Measurements from ENCODE around the gene PACRG. TPM values are rescaled to one million over a fixed set of nuclear protein-coding genes. Genes with fewer than 3 reads are reported as not detected.

PACRG gene
- total and polyA plus RNA-seq, 4 donors, result 0.47 to 3.8 (median 2.4) TPM

GRCh38 chr6:163030980-163031379, 303.2 kb downstream of the PACRG start:
- 93% methylated on average over 1 of the region's 1 CpG for WGBS
- Histone ChIP-seq H3K9ac (ENCODE audit: low read depth in 1 of 2, low read length in 2 of 2) (no peak overlapping the region), H3K4me1 (ENCODE audit: control insufficient read depth in 4 of 4, insufficient read depth in 4 of 4, low read length in 3 of 4) (no peaks in the 10 kb centered on the region), H3K4me3 (ENCODE audit: low read depth in 1 of 3, low read length in 3 of 3) (no peak overlapping the region), H3K27ac (ENCODE audit: low read depth in 1 of 2, low read length in 2 of 2) (no peak overlapping the region), H3K36me3 (ENCODE audit: control insufficient read depth in 4 of 4, insufficient read depth in 3 of 4, low read depth in 1 of 4, low read length in 3 of 4) (no peaks in the 10 kb centered on the region), H3K27me3 (ENCODE audit: control insufficient read depth in 4 of 4, insufficient read depth in 4 of 4, low read length in 3 of 4) (no peaks in the 10 kb centered on the region), H3K9me3 (ENCODE audit: control insufficient read depth in 4 of 4, low read length in 3 of 4) (no peaks in the 10 kb centered on the region)
- TF ChIP-seq FOXA1 (IDR thresholded peaks at IDR 0.05), result no peak
- TF ChIP-seq GABPA (IDR thresholded peaks at IDR 0.05 in 1 of 2, conservative IDR thresholded peaks at IDR 0.05 in 1 of 2), result no peak
- TF ChIP-seq TAF1 (conservative IDR thresholded peaks at IDR 0.05), result no peak
- no peak for TF ChIP-seq NR2F2 (IDR thresholded peaks at IDR 0.05)
- TF ChIP-seq REST (IDR thresholded peaks at IDR 0.05), result no peak
- no peak for DNase-seq (ENCODE audit: low spot score)

GRCh38 chr6:163031931-163032330, 304.2 kb downstream of the PACRG start:
- TF ChIP-seq EGR1 (IDR thresholded peaks at IDR 0.05; ENCODE audit: low read depth in 2 of 2) (no peak), ZBTB33 (IDR thresholded peaks at IDR 0.05) (no peak), HNF4A (conservative IDR thresholded peaks at IDR 0.05) (no peak), TAF1 (conservative IDR thresholded peaks at IDR 0.05) (no peak), FOXA1 (IDR thresholded peaks at IDR 0.05) (no peak), SP1 (IDR thresholded peaks at IDR 0.05) (no peak), ATF3 (IDR thresholded peaks at IDR 0.05) (no peak), JUND (IDR thresholded peaks at IDR 0.05) (no peak), GABPA (IDR thresholded peaks at IDR 0.05 in 1 of 2, conservative IDR thresholded peaks at IDR 0.05 in 1 of 2) (no peak), HNF4G (IDR thresholded peaks at IDR 0.05) (no peak), NR2F2 (IDR thresholded peaks at IDR 0.05) (no peak)
- H3K4me1 ChIP-seq (ENCODE audit: control insufficient read depth in 4 of 4, insufficient read depth in 4 of 4, low read length in 3 of 4), result no peaks in the 10 kb centered on the region
- no peaks in the 10 kb centered on the region for H3K27me3 ChIP-seq (ENCODE audit: control insufficient read depth in 4 of 4, insufficient read depth in 4 of 4, low read length in 3 of 4)
- no peak overlapping the region for H3K27ac ChIP-seq (ENCODE audit: low read depth in 1 of 2, low read length in 2 of 2)
- H3K4me3 ChIP-seq (ENCODE audit: low read depth in 1 of 3, low read length in 3 of 3), result no peak overlapping the region
- 80% methylated on average over 1 of the region's 1 CpG for WGBS
- no peaks in the 10 kb centered on the region for H3K9me3 ChIP-seq (ENCODE audit: control insufficient read depth in 4 of 4, low read length in 3 of 4)
- no peak overlapping the region for H3K9ac ChIP-seq (ENCODE audit: low read depth in 1 of 2, low read length in 2 of 2)
- DNase-seq (ENCODE audit: low spot score), result no peak
- H3K36me3 ChIP-seq (ENCODE audit: control insufficient read depth in 4 of 4, insufficient read depth in 3 of 4, low read depth in 1 of 4, low read length in 3 of 4), result no peaks in the 10 kb centered on the region

- no peak for DNase-seq (ENCODE audit: low spot score)
- no peak overlapping the region for H3K9ac ChIP-seq (ENCODE audit: low read depth in 1 of 2, low read length in 2 of 2)
- no peak for TF ChIP-seq RXRA (IDR thresholded peaks at IDR 0.05)
- TF ChIP-seq YY1 (IDR thresholded peaks at IDR 0.05), result no peak
- no peak for TF ChIP-seq REST (IDR thresholded peaks at IDR 0.05)
- no peak for TF ChIP-seq EGR1 (IDR thresholded peaks at IDR 0.05; ENCODE audit: low read depth in 2 of 2)
- no peak for TF ChIP-seq FOXA1 (IDR thresholded peaks at IDR 0.05)
- TF ChIP-seq TAF1 (conservative IDR thresholded peaks at IDR 0.05), result no peak
- no peak for TF ChIP-seq JUND (IDR thresholded peaks at IDR 0.05)
- TF ChIP-seq HNF4G (IDR thresholded peaks at IDR 0.05), result no peak
- TF ChIP-seq SP1 (IDR thresholded peaks at IDR 0.05), result no peak
- TF ChIP-seq FOXA2 (IDR thresholded peaks at IDR 0.05), result no peak
- no peak for TF ChIP-seq NR2F2 (IDR thresholded peaks at IDR 0.05)
- TF ChIP-seq GABPA (IDR thresholded peaks at IDR 0.05 in 1 of 2, conservative IDR thresholded peaks at IDR 0.05 in 1 of 2), result no peak
- no peaks in the 10 kb centered on the region for H3K36me3 ChIP-seq (ENCODE audit: control insufficient read depth in 4 of 4, insufficient read depth in 3 of 4, low read depth in 1 of 4, low read length in 3 of 4)
- H3K27ac ChIP-seq (ENCODE audit: low read depth in 1 of 2, low read length in 2 of 2), result no peak overlapping the region
- no peaks in the 10 kb centered on the region for H3K9me3 ChIP-seq (ENCODE audit: control insufficient read depth in 4 of 4, low read length in 3 of 4)
- no peaks in the 10 kb centered on the region for H3K27me3 ChIP-seq (ENCODE audit: control insufficient read depth in 4 of 4, insufficient read depth in 4 of 4, low read length in 3 of 4)
- 91% methylated on average over 3 of the region's 3 CpGs for WGBS
- H3K4me3 ChIP-seq (ENCODE audit: low read depth in 1 of 3, low read length in 3 of 3), result no peak overlapping the region
- no peaks in the 10 kb centered on the region for H3K4me1 ChIP-seq (ENCODE audit: control insufficient read depth in 4 of 4, insufficient read depth in 4 of 4, low read length in 3 of 4)
Observed at GRCh38 chr6:163036160-163036645, 308.4 kb downstream of the PACRG start.
